HepG2 (cell line): ENCODE data around the gene MFGE8. TPM values are rescaled to one million over a fixed set of nuclear protein-coding genes. Genes with fewer than 3 reads are reported as not detected.

ENCODE experiments used
- ATAC-seq: fragments of 200-7000 bp; cut with Tn5 transposase; 3 replicates; pipeline ENCODE4 v1.9.1; 2020; ENCODE audit warnings: mild to moderate bottlenecking, moderate library complexity
- BruUV-seq: library from RNA; stranded (reverse); fragments of 400-500 nt; replicated peaks from 2 replicates; lab custom pipeline; 2021; lab: Mats Ljungman, UMichigan
- CTCF ChIA-PET: fragments of 300-600 bp; formaldehyde crosslinking; extraction: SDS; loops from one replicate; lab custom pipeline; 2021; ENCODE audit warnings: low total read pairs, inconsistent platforms, low intra/inter-chr PET ratio; lab: Yijun Ruan, JAX
- POLR2A ChIA-PET: fragments of 350-600 bp; sonication (Branson Sonifier 250); formaldehyde crosslinking; loops from one replicate; lab custom pipeline; 2020; ENCODE audit warnings: antibody characterized with exemption, inconsistent platforms; lab: Yijun Ruan, JAX
- DNase-seq: peaks from one replicate; pipeline ENCODE4 v3.0.0-alpha.2; 2015; ENCODE audit warnings: low spot score
- FAIRE-seq: peaks from 3 replicates; lab custom pipeline; 2011; peaks lifted over from hg19 to GRCh38; lab: Jason Lieb, UNC
- H2AFZ ChIP-seq: one replicate; pipeline ENCODE4 v1.6.1; 2011; ENCODE audit warnings: low read length, inconsistent platforms
- H3K27ac ChIP-seq: fragments of 300-600 bp; 3 replicates; pipeline ENCODE4 v1.8.0; 2011; ENCODE audit warnings: mixed run types, mild to moderate bottlenecking, mixed read lengths, low read length, inconsistent platforms; ENCODE audit not compliant: insufficient read depth; ENCODE audit errors: extremely low read length
- H3K27me3 ChIP-seq, 2 experiments: fragments of 200-600 bp in 1 of 2; 2 replicates in 1 of 2; 3 replicates in 1 of 2; pipeline versions ENCODE4 v1.6.0 to v1.8.0; 2011; ENCODE audit warnings: low read length in 2 of 2, mild to moderate bottlenecking in 2 of 2, moderate library complexity in 2 of 2, inconsistent platforms in 1 of 2; ENCODE audit not compliant: insufficient read depth in 2 of 2, control insufficient read depth in 1 of 2
- H3K36me3 ChIP-seq, 2 experiments: fragments of 200-600 bp in 1 of 2; replicated peaks in 1 of 2; 2 replicates in 1 of 2; 3 replicates in 1 of 2; pipeline versions ENCODE4 v1.5.1 to v1.8.0; 2011; ENCODE audit warnings: low read length in 2 of 2, inconsistent platforms in 1 of 2; ENCODE audit not compliant: insufficient read depth in 2 of 2, control insufficient read depth in 1 of 2
- H3K4me1 ChIP-seq: 2 replicates; pipeline ENCODE4 v1.5.1; 2012; ENCODE audit warnings: low read length, inconsistent platforms; ENCODE audit not compliant: insufficient read depth
- H3K4me2 ChIP-seq: 2 replicates; pipeline ENCODE4 v1.6.0; 2011; ENCODE audit warnings: low read depth, low read length, inconsistent platforms
- H3K4me3 ChIP-seq, 3 experiments: fragments of 200-600 bp in 1 of 3; sonication (generic), shearing (Covaris generic) in 1 of 3; replicated peaks in 1 of 3; 2 replicates each; pipeline ENCODE4 v1.5.1; 2011 to 2016; ENCODE audit warnings: low read length in 3 of 3, inconsistent platforms in 2 of 3, low read depth in 2 of 3, mild to moderate bottlenecking in 2 of 3, control low read depth in 1 of 3, mixed read lengths in 1 of 3; ENCODE audit not compliant: insufficient read depth in 1 of 3
- H3K79me2 ChIP-seq: one replicate; pipeline ENCODE4 v1.6.1; 2011; ENCODE audit warnings: low read length, inconsistent platforms; ENCODE audit not compliant: insufficient read depth
- H3K9ac ChIP-seq: 2 replicates; pipeline ENCODE4 v1.6.0; 2011; ENCODE audit warnings: mild to moderate bottlenecking, low read depth, low read length, inconsistent platforms; ENCODE audit not compliant: insufficient read depth
- H3K9me3 ChIP-seq: 2 replicates; pipeline ENCODE4 v1.5.1; 2012; ENCODE audit warnings: mild to moderate bottlenecking, low read length
- H4K20me1 ChIP-seq: 2 replicates; pipeline ENCODE4 v1.6.0; 2011; ENCODE audit warnings: inconsistent platforms, mild to moderate bottlenecking, low read length, moderate library complexity; ENCODE audit not compliant: insufficient read depth
- FOXJ3 ChIP-seq: sonication (generic); formaldehyde crosslinking; IDR thresholded peaks from 2 replicates; pipeline ENCODE4 v1.4.0; 2020; ENCODE audit warnings: missing genetic modification reagents, mild to moderate bottlenecking, borderline replicate concordance
- HNRNPLL ChIP-seq: fragments of 200-400 bp; formaldehyde crosslinking; IDR thresholded peaks from 2 replicates; pipeline ENCODE4 v1.6.1; 2017; ENCODE audit warnings: mild to moderate bottlenecking, low read depth, low read length; ENCODE audit not compliant: poor library complexity, severe bottlenecking
- ISL2 ChIP-seq: sonication (generic); formaldehyde crosslinking; IDR thresholded peaks from 2 replicates; pipeline ENCODE4 v1.5.0; 2020; ENCODE audit warnings: missing genetic modification reagents
- SRSF1 ChIP-seq: fragments of 200-400 bp; formaldehyde crosslinking; optimal IDR thresholded peaks from 2 replicates; pipeline ENCODE3; 2017; ENCODE audit warnings: mild to moderate bottlenecking, low read depth, low read length, moderate library complexity
- ZNF12 ChIP-seq: sonication (generic); formaldehyde crosslinking; IDR thresholded peaks from 2 replicates; pipeline ENCODE4 v1.5.0; 2020; ENCODE audit warnings: missing genetic modification reagents
- ZNF280B ChIP-seq: sonication (generic); formaldehyde crosslinking; IDR thresholded peaks from 2 replicates; pipeline ENCODE4 v1.5.0; 2020; ENCODE audit warnings: missing genetic modification reagents, mild to moderate bottlenecking, borderline replicate concordance
- ZNF570 ChIP-seq: sonication (generic); formaldehyde crosslinking; IDR thresholded peaks from 2 replicates; pipeline ENCODE4 v1.4.0; 2020; ENCODE audit warnings: mild to moderate bottlenecking, missing genetic modification reagents, borderline replicate concordance
- ZNF615 ChIP-seq: sonication (generic); formaldehyde crosslinking; IDR thresholded peaks from 2 replicates; pipeline ENCODE4 v1.5.0; 2020; ENCODE audit warnings: mild to moderate bottlenecking, missing genetic modification reagents, borderline replicate concordance
- WGBS: methylation state at CpG from one replicate; pipeline ENCODE4 v1.1.6; 2017; ENCODE audit warnings: low lambda C conversion rate; 5-methylcytosine and 5-hydroxymethylcytosine counted together
- in situ Hi-C: cut with HindIII; loops from 2 replicates; pipeline ENCODE4 v1.10.0; 2017; ENCODE audit warnings: low pct_unique_long_range_greater_than_20kb; ENCODE audit not compliant: extremely low pct_ligation_motif_present
- intact Hi-C: fragments of 100-400 bp; cut with micrococcal nuclease; formaldehyde crosslinking; loops from one replicate; pipeline ENCODE4 v1.10.0; 2022; ENCODE audit not compliant: unreplicated experiment
- polyA plus RNA-seq, 8 experiments: library from polyadenylated mRNA; depleted of rRNA in 3 of 8; stranded (reverse) in 7 of 8; unstranded in 1 of 8; fragments of >200 nt; fragmentation: Illumina TruSeq in 4 of 8; extraction: Trizol in 4 of 8; gene quantifications; 2 replicates each; pipeline versions ENCODE4 v1.2.1 to v1.2.3, GENCODE V29; 2011 to 2016; ENCODE audit warnings: low read depth in 4 of 8, missing spikeins in 1 of 8, mixed read lengths in 1 of 8; ENCODE audit not compliant: insufficient read depth in 1 of 8
- total RNA-seq, 5 experiments: library from RNA; depleted of rRNA; stranded (reverse); fragments of >200 nt; fragmentation: Illumina TruSeq; extraction: Trizol; gene quantifications; 2 replicates each; pipeline ENCODE4 v1.2.3, GENCODE V29; 2016; ENCODE audit warnings: low read depth in 1 of 5
- TF ChIP-seq, protein P1 (sequence below): sonication (generic); formaldehyde crosslinking; IDR thresholded peaks from 2 replicates; pipeline ENCODE4 v1.5.0; 2020; ENCODE audit warnings: mild to moderate bottlenecking, missing genetic modification reagents

The MFGE8 gene
- total and polyA plus RNA-seq, 2 of the 13 experiments (the other 11 are each of a cell fraction or from before 2014, with no cell fraction given): 3.4 to 22.1 TPM

GRCh38 chr15:88859550-88859949 is 53.6 kb downstream of the MFGE8 start:
- FAIRE-seq (no peak), DNase-seq (no peak)
- no peaks in the 10 kb centered on the region for H3K4me1 ChIP-seq
- H3K9ac ChIP-seq: no peak overlapping the region
- POLR2A ChIA-PET: no interaction called here
- intact Hi-C loops: no loop called here
- no peak overlapping the region for H3K27ac ChIP-seq
- H3K36me3 ChIP-seq: no peaks in the 10 kb centered on the region
- H3K4me3 ChIP-seq: no peak overlapping the region
- no peaks in the 10 kb centered on the region for H3K9me3 ChIP-seq
- H2AFZ ChIP-seq: no peak overlapping the region
- BruUV-seq: no TSS peak
- peaks cover 5 to 36% of the 10 kb centered on the region in 2 experiments; a peak in 3 of 5 replicates for H3K27me3 ChIP-seq
- TF ChIP-seq, protein P1, sequence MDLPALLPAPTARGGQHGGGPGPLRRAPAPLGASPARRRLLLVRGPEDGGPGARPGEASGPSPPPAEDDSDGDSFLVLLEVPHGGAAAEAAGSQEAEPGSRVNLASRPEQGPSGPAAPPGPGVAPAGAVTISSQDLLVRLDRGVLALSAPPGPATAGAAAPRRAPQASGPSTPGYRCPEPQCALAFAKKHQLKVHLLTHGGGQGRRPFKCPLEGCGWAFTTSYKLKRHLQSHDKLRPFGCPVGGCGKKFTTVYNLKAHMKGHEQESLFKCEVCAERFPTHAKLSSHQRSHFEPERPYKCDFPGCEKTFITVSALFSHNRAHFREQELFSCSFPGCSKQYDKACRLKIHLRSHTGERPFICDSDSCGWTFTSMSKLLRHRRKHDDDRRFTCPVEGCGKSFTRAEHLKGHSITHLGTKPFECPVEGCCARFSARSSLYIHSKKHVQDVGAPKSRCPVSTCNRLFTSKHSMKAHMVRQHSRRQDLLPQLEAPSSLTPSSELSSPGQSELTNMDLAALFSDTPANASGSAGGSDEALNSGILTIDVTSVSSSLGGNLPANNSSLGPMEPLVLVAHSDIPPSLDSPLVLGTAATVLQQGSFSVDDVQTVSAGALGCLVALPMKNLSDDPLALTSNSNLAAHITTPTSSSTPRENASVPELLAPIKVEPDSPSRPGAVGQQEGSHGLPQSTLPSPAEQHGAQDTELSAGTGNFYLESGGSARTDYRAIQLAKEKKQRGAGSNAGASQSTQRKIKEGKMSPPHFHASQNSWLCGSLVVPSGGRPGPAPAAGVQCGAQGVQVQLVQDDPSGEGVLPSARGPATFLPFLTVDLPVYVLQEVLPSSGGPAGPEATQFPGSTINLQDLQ (CRISPR knock-in tag): no peak
- TF ChIP-seq HNRNPLL (no peak), ZNF12 (CRISPR knock-in tag) (no peak), ZNF280B (CRISPR knock-in tag) (no peak), ZNF570 (CRISPR knock-in tag) (no peak), ISL2 (CRISPR knock-in tag) (no peak), SRSF1 (no peak), ZNF615 (CRISPR knock-in tag) (no peak), FOXJ3 (no peak)
- TF ChIP-seq, all 625 proteins: peak for 0
- in situ Hi-C loops: no loop called here
- ATAC-seq: no peak
- WGBS: 30% methylated on average over 7 of the region's 7 CpGs
- no peaks in the 10 kb centered on the region for H4K20me1 ChIP-seq
- CTCF ChIA-PET: no interaction called here
- no peak overlapping the region for H3K4me2 ChIP-seq
- H3K79me2 ChIP-seq: no peaks in the 10 kb centered on the region
